Upper lobe of left lung (tissue), 4 donors: ENCODE results near the gene WFDC11.

Experiments
- CTCF ChIP-seq, 6 experiments: fragments of 450-650 bp in 4 of 6; fragments of 200-600 bp in 2 of 6; sonication (generic) in 2 of 6; IDR thresholded peaks; one replicate each; pipeline ENCODE4 v1.5.1; 2016 to 2019; ENCODE audit warnings: antibody characterized with exemption in 6 of 6
- EP300 ChIP-seq, 4 donors: sonication (generic); formaldehyde crosslinking; IDR thresholded peaks; one replicate each; pipeline ENCODE4 v1.5.1; 2017; ENCODE audit warnings: antibody characterized with exemption in 4 of 4, control low read depth in 2 of 4

GRCh38 chr20:45631184-45631583, 38.9 kb downstream of the WFDC11 start, which contains the start of gene WFDC9:
- TF ChIP-seq CTCF (IDR thresholded peaks at IDR 0.05): no peak
- no peak for TF ChIP-seq EP300 (IDR thresholded peaks at IDR 0.05)
